ENCODE measurements around the gene LBR.

Gene LBR

GRCh38 chr1:225368036-225368552 is 59.7 kb downstream of the LBR start:
- Histone ChIP-seq H3K27me3 (ENCODE audit: insufficient read depth, poor library complexity, severe bottlenecking) (no peaks in the 10 kb centered on the region), H3K4me3 (ENCODE audit: severe bottlenecking) (no peak overlapping the region), H3K36me3 (ENCODE audit: low read depth) (no peaks in the 10 kb centered on the region), H3K4me1 (ENCODE audit: insufficient read depth, poor library complexity, severe bottlenecking) (no peaks in the 10 kb centered on the region), H3K27ac (ENCODE audit: poor library complexity, severe bottlenecking) (no peak overlapping the region), H3K9me3 (ENCODE audit: severe bottlenecking) (no peaks in the 10 kb centered on the region)
- DNase-seq (ENCODE audit: low spot score) (no peak), ATAC-seq (ENCODE audit: low read depth) (no peak)
- no peak for TF ChIP-seq CTCF (IDR thresholded peaks at IDR 0.05; ENCODE audit: poor library complexity, severe bottlenecking)

DNA sequence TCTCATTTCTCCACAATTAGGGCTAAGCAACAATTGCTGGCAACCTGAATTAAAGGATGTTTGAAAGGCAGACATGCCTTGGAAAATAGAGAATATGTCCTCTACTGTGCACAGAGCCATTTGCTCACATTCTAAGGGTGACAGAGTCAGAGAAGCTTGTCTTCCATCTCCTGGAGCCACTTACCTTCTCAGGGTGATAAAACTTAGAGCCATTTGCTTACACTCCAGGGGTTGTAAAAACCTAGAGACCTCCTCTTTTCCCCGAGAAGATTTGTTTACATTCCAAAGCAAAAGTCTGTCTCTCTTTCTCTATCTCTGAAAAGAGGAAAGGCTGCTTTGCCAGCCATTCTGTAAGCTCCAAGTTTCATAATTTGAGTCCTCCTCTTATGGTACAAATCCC is 61.3 kb downstream of the LBR start:
- DNase-seq (ENCODE audit: low spot score): no peak
- no peak overlapping the region for H3K27ac ChIP-seq (ENCODE audit: poor library complexity, severe bottlenecking)

DNA sequence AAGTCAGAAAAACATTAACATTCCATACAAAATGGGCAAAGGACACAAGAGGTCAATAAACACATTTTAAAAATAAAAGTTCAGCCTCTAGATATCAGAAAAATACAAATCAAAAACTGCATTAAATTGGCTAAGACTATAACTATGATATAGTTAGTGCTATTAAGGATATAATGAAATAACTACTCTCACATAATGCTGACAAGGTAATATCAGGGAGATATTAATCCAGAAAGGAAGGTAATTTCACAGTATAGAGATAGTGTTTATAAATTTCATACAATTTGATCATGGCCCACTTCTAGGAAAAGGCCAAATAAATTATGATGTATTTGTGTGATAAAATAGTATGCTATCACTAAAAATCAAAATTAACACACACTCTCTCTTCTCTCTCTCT is 61.8 kb downstream of the LBR start:
- no peaks in the 10 kb centered on the region for H3K4me1 ChIP-seq (ENCODE audit: insufficient read depth, poor library complexity, severe bottlenecking)
- H3K9me3 ChIP-seq (ENCODE audit: severe bottlenecking): no peaks in the 10 kb centered on the region
- H3K27ac ChIP-seq (ENCODE audit: poor library complexity, severe bottlenecking): no peak overlapping the region
- ATAC-seq (ENCODE audit: low read depth): no peak
- no peak for TF ChIP-seq CTCF (IDR thresholded peaks at IDR 0.05; ENCODE audit: poor library complexity, severe bottlenecking)
- no peak overlapping the region for H3K4me3 ChIP-seq (ENCODE audit: severe bottlenecking)
- DNase-seq (ENCODE audit: low spot score): no peak
- H3K36me3 ChIP-seq (ENCODE audit: low read depth): no peaks in the 10 kb centered on the region
- H3K27me3 ChIP-seq (ENCODE audit: insufficient read depth, poor library complexity, severe bottlenecking): no peaks in the 10 kb centered on the region

More for the DNA sequence above, 61.3 kb downstream of the LBR start:
- Histone ChIP-seq H3K4me3 (ENCODE audit: severe bottlenecking) (no peak overlapping the region), H3K27me3 (ENCODE audit: insufficient read depth, poor library complexity, severe bottlenecking) (no peaks in the 10 kb centered on the region), H3K9me3 (ENCODE audit: severe bottlenecking) (no peaks in the 10 kb centered on the region), H3K4me1 (ENCODE audit: insufficient read depth, poor library complexity, severe bottlenecking) (no peaks in the 10 kb centered on the region), H3K36me3 (ENCODE audit: low read depth) (no peaks in the 10 kb centered on the region)
- no peak for ATAC-seq (ENCODE audit: low read depth)
- no peak for TF ChIP-seq CTCF (IDR thresholded peaks at IDR 0.05; ENCODE audit: poor library complexity, severe bottlenecking)

- no peaks in the 10 kb centered on the region for H3K27me3 ChIP-seq (ENCODE audit: insufficient read depth, poor library complexity, severe bottlenecking)
- TF ChIP-seq CTCF (IDR thresholded peaks at IDR 0.05; ENCODE audit: poor library complexity, severe bottlenecking): no peak
- H3K36me3 ChIP-seq (ENCODE audit: low read depth): no peaks in the 10 kb centered on the region
- H3K4me1 ChIP-seq (ENCODE audit: insufficient read depth, poor library complexity, severe bottlenecking): no peaks in the 10 kb centered on the region
- H3K4me3 ChIP-seq (ENCODE audit: severe bottlenecking): no peak overlapping the region
- no peak overlapping the region for H3K27ac ChIP-seq (ENCODE audit: poor library complexity, severe bottlenecking)
- no peaks in the 10 kb centered on the region for H3K9me3 ChIP-seq (ENCODE audit: severe bottlenecking)
- ATAC-seq (ENCODE audit: low read depth): no peak
- no peak for DNase-seq (ENCODE audit: low spot score)
Measured at GRCh38 chr1:225364439-225364838, 63.4 kb downstream of the LBR start.

GRCh38 chr1:225362805-225363204 is 65.0 kb downstream of the LBR start:
- Histone ChIP-seq H3K4me3 (ENCODE audit: severe bottlenecking) (no peak overlapping the region), H3K27ac (ENCODE audit: poor library complexity, severe bottlenecking) (no peak overlapping the region), H3K4me1 (ENCODE audit: insufficient read depth, poor library complexity, severe bottlenecking) (no peaks in the 10 kb centered on the region), H3K36me3 (ENCODE audit: low read depth) (no peaks in the 10 kb centered on the region), H3K27me3 (ENCODE audit: insufficient read depth, poor library complexity, severe bottlenecking) (no peaks in the 10 kb centered on the region), H3K9me3 (ENCODE audit: severe bottlenecking) (no peaks in the 10 kb centered on the region)
- ATAC-seq (ENCODE audit: low read depth) (no peak), DNase-seq (ENCODE audit: low spot score) (no peak)
- no peak for TF ChIP-seq CTCF (IDR thresholded peaks at IDR 0.05; ENCODE audit: poor library complexity, severe bottlenecking)

Data from RWPE2 (cell line).